Measurements from ENCODE around the gene CENPP. TPM values are rescaled to one million over a fixed set of nuclear protein-coding genes. Genes with fewer than 3 reads are reported as not detected.

CENPP gene
- total RNA-seq, 1 experiment from 2014 or later: 15.6 TPM

DNA sequence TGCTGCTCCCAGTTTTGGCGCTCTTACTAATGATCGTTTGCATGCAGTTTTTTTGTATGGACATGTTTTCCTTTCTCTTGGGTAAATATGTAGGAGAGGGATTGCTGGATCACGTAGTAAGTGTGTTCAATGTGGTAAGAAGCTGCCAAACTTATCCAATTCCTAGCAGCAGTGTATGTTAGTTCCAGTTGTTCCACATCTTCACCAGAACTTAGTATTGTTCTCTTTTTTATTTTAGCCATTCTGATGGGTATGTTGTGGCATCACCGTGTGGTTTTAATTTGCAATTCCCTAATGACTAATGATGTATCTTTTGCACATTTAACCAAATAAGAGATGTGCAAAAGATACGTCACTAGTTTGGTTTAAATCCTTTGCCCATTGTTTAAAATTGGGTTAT, 278.2 kb downstream of the CENPP start:
- no peaks in the 10 kb centered on the region for H3K36me3 ChIP-seq (ENCODE audit: insufficient read depth, low read length, poor library complexity, severe bottlenecking)
- peaks cover 5% of the 10 kb centered on the region for H3K9me3 ChIP-seq (ENCODE audit: low read depth, low read length, poor library complexity, severe bottlenecking)
- DNase-seq (ENCODE audit: low spot score): no peak
- TF ChIP-seq, protein P1, sequence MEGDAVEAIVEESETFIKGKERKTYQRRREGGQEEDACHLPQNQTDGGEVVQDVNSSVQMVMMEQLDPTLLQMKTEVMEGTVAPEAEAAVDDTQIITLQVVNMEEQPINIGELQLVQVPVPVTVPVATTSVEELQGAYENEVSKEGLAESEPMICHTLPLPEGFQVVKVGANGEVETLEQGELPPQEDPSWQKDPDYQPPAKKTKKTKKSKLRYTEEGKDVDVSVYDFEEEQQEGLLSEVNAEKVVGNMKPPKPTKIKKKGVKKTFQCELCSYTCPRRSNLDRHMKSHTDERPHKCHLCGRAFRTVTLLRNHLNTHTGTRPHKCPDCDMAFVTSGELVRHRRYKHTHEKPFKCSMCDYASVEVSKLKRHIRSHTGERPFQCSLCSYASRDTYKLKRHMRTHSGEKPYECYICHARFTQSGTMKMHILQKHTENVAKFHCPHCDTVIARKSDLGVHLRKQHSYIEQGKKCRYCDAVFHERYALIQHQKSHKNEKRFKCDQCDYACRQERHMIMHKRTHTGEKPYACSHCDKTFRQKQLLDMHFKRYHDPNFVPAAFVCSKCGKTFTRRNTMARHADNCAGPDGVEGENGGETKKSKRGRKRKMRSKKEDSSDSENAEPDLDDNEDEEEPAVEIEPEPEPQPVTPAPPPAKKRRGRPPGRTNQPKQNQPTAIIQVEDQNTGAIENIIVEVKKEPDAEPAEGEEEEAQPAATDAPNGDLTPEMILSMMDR (conservative IDR thresholded peaks at IDR 0.05; ENCODE audit: low read depth, low read length): no peak
- TF ChIP-seq EZH2 (IDR thresholded peaks at IDR 0.05; ENCODE audit: borderline replicate concordance, low read depth, low read length, poor library complexity, severe bottlenecking): no peak
- intact Hi-C loops (cut with micrococcal nuclease; ENCODE audit: unreplicated experiment): no loop called here
- H3K27me3 ChIP-seq (replicated peaks; ENCODE audit: insufficient read depth, low read depth, low read length, poor library complexity): no peaks in the 10 kb centered on the region
- no peak overlapping the region for H3K4me3 ChIP-seq (ENCODE audit: low read depth, low read length, poor library complexity, severe bottlenecking)
- no TSS peak for BruUV-seq (replicated peaks)
- ChIA-PET POLR2A (ENCODE audit: low non-redundant PET) (no interaction called here), CTCF (no interaction called here)
- H3K4me1 ChIP-seq (ENCODE audit: insufficient read depth, low read length, poor library complexity, severe bottlenecking): no peaks in the 10 kb centered on the region
- no peak overlapping the region for H3K27ac ChIP-seq (ENCODE audit: low read depth, low read length, poor library complexity, severe bottlenecking)

DNA sequence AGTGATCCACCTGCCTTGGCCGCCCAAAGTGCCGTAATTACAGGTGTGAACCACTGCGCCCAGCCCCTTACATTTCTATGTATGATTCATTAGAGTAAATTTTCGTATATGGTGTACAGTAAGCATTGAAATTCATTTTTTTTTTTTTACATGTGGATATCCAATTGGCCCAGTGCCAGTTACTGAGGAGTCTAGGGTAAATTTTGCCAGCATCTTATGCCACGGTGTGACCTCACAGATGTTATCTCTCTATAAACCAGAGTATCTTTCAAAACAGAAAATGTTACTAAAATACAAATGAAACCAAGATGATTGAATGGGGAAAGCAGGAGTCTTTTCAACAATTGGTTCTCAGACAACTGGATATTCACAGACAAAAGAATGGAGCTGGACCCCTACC, 279.5 kb downstream of the CENPP start:
- no peak for TF ChIP-seq EZH2 (IDR thresholded peaks at IDR 0.05; ENCODE audit: borderline replicate concordance, low read depth, low read length, poor library complexity, severe bottlenecking)
- TF ChIP-seq, protein P1 (conservative IDR thresholded peaks at IDR 0.05; ENCODE audit: low read depth, low read length): no peak
- H3K4me3 ChIP-seq (ENCODE audit: low read depth, low read length, poor library complexity, severe bottlenecking): no peak overlapping the region
- no peak for DNase-seq (ENCODE audit: low spot score)
- no peaks in the 10 kb centered on the region for H3K4me1 ChIP-seq (ENCODE audit: insufficient read depth, low read length, poor library complexity, severe bottlenecking)
- peaks cover 5% of the 10 kb centered on the region for H3K9me3 ChIP-seq (ENCODE audit: low read depth, low read length, poor library complexity, severe bottlenecking)
- intact Hi-C loops (cut with micrococcal nuclease; ENCODE audit: unreplicated experiment): no loop called here
- H3K27me3 ChIP-seq (replicated peaks; ENCODE audit: insufficient read depth, low read depth, low read length, poor library complexity): no peaks in the 10 kb centered on the region
- BruUV-seq (replicated peaks): no TSS peak
- no peak overlapping the region for H3K27ac ChIP-seq (ENCODE audit: low read depth, low read length, poor library complexity, severe bottlenecking)
- no peaks in the 10 kb centered on the region for H3K36me3 ChIP-seq (ENCODE audit: insufficient read depth, low read length, poor library complexity, severe bottlenecking)
- CTCF ChIA-PET: no interaction called here
- POLR2A ChIA-PET (ENCODE audit: low non-redundant PET): no interaction called here

DNA sequence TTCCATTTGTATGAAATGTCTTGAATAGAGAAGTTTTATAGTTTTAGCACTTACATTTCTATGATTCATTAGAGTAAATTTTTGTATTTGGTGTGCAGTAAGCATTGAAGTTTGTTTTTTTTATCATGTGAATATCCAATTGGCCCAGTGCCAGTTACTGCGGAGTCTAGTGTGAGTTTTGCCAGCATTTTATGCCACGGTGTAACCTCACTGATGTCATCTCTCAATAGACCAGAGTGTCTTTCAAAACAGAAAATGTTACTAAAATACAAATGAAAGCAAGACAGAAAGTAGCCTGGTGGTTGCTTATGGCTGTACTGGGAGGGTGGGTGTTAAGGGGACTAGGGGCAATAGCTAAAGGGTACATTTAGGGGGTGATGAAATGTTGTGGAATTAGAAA, 281.3 kb downstream of the CENPP start:
- Histone ChIP-seq H3K27ac (ENCODE audit: low read depth, low read length, poor library complexity, severe bottlenecking) (no peak overlapping the region), H3K4me3 (ENCODE audit: low read depth, low read length, poor library complexity, severe bottlenecking) (no peak overlapping the region), H3K27me3 (replicated peaks; ENCODE audit: insufficient read depth, low read depth, low read length, poor library complexity) (no peaks in the 10 kb centered on the region), H3K9me3 (ENCODE audit: low read depth, low read length, poor library complexity, severe bottlenecking) (peaks cover 5% of the 10 kb centered on the region), H3K36me3 (ENCODE audit: insufficient read depth, low read length, poor library complexity, severe bottlenecking) (peaks cover 6% of the 10 kb centered on the region), H3K4me1 (ENCODE audit: insufficient read depth, low read length, poor library complexity, severe bottlenecking) (no peaks in the 10 kb centered on the region)
- CTCF ChIA-PET: no interaction called here
- no peak for DNase-seq (ENCODE audit: low spot score)
- POLR2A ChIA-PET (ENCODE audit: low non-redundant PET): no interaction called here
- BruUV-seq (replicated peaks): no TSS peak
- no peak for TF ChIP-seq EZH2 (IDR thresholded peaks at IDR 0.05; ENCODE audit: borderline replicate concordance, low read depth, low read length, poor library complexity, severe bottlenecking)
- TF ChIP-seq, protein P1 (conservative IDR thresholded peaks at IDR 0.05; ENCODE audit: low read depth, low read length): no peak
- intact Hi-C loops (cut with micrococcal nuclease; ENCODE audit: unreplicated experiment): no loop called here

Data from A673 (cell line).